GM18502 (cell line): ENCODE results near the gene CX3CL1.

Experiments used
- ATAC-seq: cut with Tn5 transposase; IDR thresholded peaks from one replicate; pipeline ENCODE4 v1.9.1; 2021; ENCODE audit warnings: mild to moderate bottlenecking; ENCODE audit not compliant: unreplicated experiment, poor library complexity

CX3CL1 gene

GRCh38 chr16:57430955-57431354 lies 58.7 kb downstream of the CX3CL1 start:
- ATAC-seq, result no peak

- no peak for ATAC-seq
Observed at GRCh38 chr16:57432505-57432904, 60.2 kb downstream of the CX3CL1 start.

DNA sequence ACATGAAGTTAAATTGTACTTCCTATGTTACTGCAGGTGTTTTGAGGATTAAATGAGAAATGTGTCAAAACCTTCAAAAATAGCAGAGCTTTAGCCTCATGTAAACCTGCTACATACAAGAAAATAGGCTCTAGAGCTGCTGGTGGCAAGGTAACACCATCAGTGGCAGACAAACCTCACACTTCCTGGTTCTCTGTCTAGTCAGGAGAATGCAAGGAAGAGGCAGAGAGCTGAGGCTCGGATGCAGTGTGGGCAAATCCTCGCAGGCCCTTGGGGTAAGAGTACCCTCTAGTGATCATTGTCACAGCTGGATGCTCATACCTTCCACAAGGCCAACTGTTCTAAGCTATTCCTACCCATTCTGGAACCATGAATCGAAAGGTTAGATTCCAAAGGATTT lies 60.7 kb downstream of the CX3CL1 start:
- no peak for ATAC-seq

DNA sequence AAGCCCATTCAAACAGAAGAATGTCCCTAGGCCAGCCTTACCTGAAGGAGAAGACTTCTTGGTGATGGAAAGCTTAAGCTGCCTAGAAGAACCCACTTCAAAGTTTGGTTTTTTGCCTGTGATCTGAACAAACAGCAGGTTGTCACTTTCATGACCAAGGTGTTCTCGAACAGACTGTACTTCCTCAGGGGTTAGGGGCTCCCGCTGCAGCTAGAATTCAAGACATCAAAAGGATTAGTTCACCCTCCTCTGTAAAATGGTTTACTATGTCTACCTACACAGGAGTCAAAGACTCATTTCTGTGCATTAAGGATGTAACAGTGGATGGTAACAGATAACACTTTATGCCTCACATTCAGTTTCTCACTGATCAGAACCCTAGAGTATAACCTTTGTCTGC lies 61.7 kb downstream of the CX3CL1 start:
- no peak for ATAC-seq
